Glutamatergic neuron (in vitro differentiated cells): ENCODE measurements around the gene WDR7. TPM values are rescaled to one million over a fixed set of nuclear protein-coding genes. Genes with fewer than 3 reads are reported as not detected.

Experiments used
- DNase-seq: peaks from one replicate; pipeline ENCODE4 v3.0.0; 2022
- H3K27ac Mint-ChIP-seq: one replicate; pipeline ENCODE4 v1.8.0; 2020; ENCODE audit warnings: mild to moderate bottlenecking, mixed read lengths, inconsistent platforms; ENCODE audit not compliant: unreplicated experiment
- H3K27me3 Mint-ChIP-seq: one replicate; pipeline ENCODE4 v1.8.0; 2020; ENCODE audit warnings: mild to moderate bottlenecking, moderate library complexity, mixed read lengths, inconsistent platforms; ENCODE audit not compliant: unreplicated experiment
- H3K36me3 Mint-ChIP-seq: one replicate; pipeline ENCODE4 v1.8.0; 2020; ENCODE audit warnings: mild to moderate bottlenecking, mixed read lengths, inconsistent platforms; ENCODE audit not compliant: unreplicated experiment
- H3K4me1 Mint-ChIP-seq: one replicate; pipeline ENCODE4 v1.8.0; 2020; ENCODE audit warnings: mild to moderate bottlenecking, low read depth, mixed read lengths, inconsistent platforms; ENCODE audit not compliant: unreplicated experiment
- H3K4me3 Mint-ChIP-seq: one replicate; pipeline ENCODE4 v1.8.0; 2020; ENCODE audit warnings: mild to moderate bottlenecking, mixed read lengths, inconsistent platforms; ENCODE audit not compliant: unreplicated experiment
- H3K9me3 Mint-ChIP-seq: one replicate; pipeline ENCODE4 v1.8.0; 2020; ENCODE audit warnings: mild to moderate bottlenecking, moderate library complexity, mixed read lengths, inconsistent platforms; ENCODE audit not compliant: unreplicated experiment
- CTCF ChIP-seq: fragments of 200-600 bp; sonication (generic); IDR thresholded peaks from one replicate; pipeline ENCODE4 v1.5.0; 2021; ENCODE audit not compliant: partially characterized antibody, unreplicated experiment
- total RNA-seq: library from RNA; stranded (reverse); fragmentation: NEBNext Ultra II Directional; extraction: Animal tissue kit (Norgen Biotek cat#: 25700); gene quantifications from one replicate; pipeline ENCODE4 v1.2.1, GENCODE V29; 2021; ENCODE audit not compliant: unreplicated experiment

The WDR7 gene
- total RNA-seq, 1 donor from 2014 or later, result 41.8 TPM

GRCh38 chr18:56738184-56738583 lies 87.0 kb downstream of the WDR7 start:
- Mint-ChIP-seq H3K4me1 (no peaks in the 10 kb centered on the region), H3K27me3 (no peaks in the 10 kb centered on the region), H3K9me3 (no peaks in the 10 kb centered on the region), H3K36me3 (no peaks in the 10 kb centered on the region), H3K27ac (no peak overlapping the region), H3K4me3 (no peak overlapping the region)
- TF ChIP-seq CTCF, result no peak
- DNase-seq, result no peak

- no peaks in the 10 kb centered on the region for H3K9me3 Mint-ChIP-seq
- no peak overlapping the region for H3K4me3 Mint-ChIP-seq
- TF ChIP-seq CTCF, result no peak
- no peak overlapping the region for H3K27ac Mint-ChIP-seq
- H3K36me3 Mint-ChIP-seq, result no peaks in the 10 kb centered on the region
- H3K27me3 Mint-ChIP-seq, result no peaks in the 10 kb centered on the region
- no peaks in the 10 kb centered on the region for H3K4me1 Mint-ChIP-seq
- DNase-seq, result no peak
Measured at GRCh38 chr18:56739731-56740130, 88.6 kb downstream of the WDR7 start.

GRCh38 chr18:56740645-56741044 lies 89.5 kb downstream of the WDR7 start:
- Mint-ChIP-seq H3K9me3 (no peaks in the 10 kb centered on the region), H3K36me3 (no peaks in the 10 kb centered on the region), H3K27me3 (no peaks in the 10 kb centered on the region), H3K4me1 (no peaks in the 10 kb centered on the region), H3K4me3 (no peak overlapping the region), H3K27ac (no peak overlapping the region)
- TF ChIP-seq CTCF, result no peak
- DNase-seq, result no peak

- Mint-ChIP-seq H3K4me1 (no peaks in the 10 kb centered on the region), H3K27ac (no peak overlapping the region), H3K9me3 (no peaks in the 10 kb centered on the region), H3K4me3 (no peak overlapping the region), H3K36me3 (no peaks in the 10 kb centered on the region), H3K27me3 (no peaks in the 10 kb centered on the region)
- TF ChIP-seq CTCF, result no peak
- DNase-seq, result no peak
Measured at GRCh38 chr18:56741685-56742084, 90.5 kb downstream of the WDR7 start.

GRCh38 chr18:56743115-56743514 lies 92.0 kb downstream of the WDR7 start:
- peaks cover 1% of the 10 kb centered on the region for H3K9me3 Mint-ChIP-seq
- no peak overlapping the region for H3K27ac Mint-ChIP-seq

More at GRCh38 chr18:56743115-56743514, 92.0 kb downstream of the WDR7 start:
- H3K4me1 Mint-ChIP-seq, result no peaks in the 10 kb centered on the region
- DNase-seq, result no peak
- H3K36me3 Mint-ChIP-seq, result no peaks in the 10 kb centered on the region
- TF ChIP-seq CTCF, result no peak
- no peaks in the 10 kb centered on the region for H3K27me3 Mint-ChIP-seq
- H3K4me3 Mint-ChIP-seq, result no peak overlapping the region
